CD4-positive, alpha-beta T cell treated with Interleukin-4 for 1 hour (primary cell): ENCODE data around the gene MAST2.
"Not testable (repeated sequence)": the region's sequence is repeated elsewhere in the genome, so short reads cannot be mapped to it uniquely, and the experiment has no call there.

Experiments
- DNase-seq, 2 donors: peaks; one replicate each; pipeline ENCODE4 v3.0.0-alpha.2; 2020 to 2022

MAST2 gene

GRCh38 chr1:45862008-45862407 is 58.6 kb downstream of the MAST2 start:
- no peak for DNase-seq

GRCh38 chr1:45863218-45863617 is 59.8 kb downstream of the MAST2 start:
- DNase-seq, result no peak

- DNase-seq, result no peak
Measured at GRCh38 chr1:45864167-45865106, 61.0 kb downstream of the MAST2 start.

GRCh38 chr1:45867697-45868348 is 64.4 kb downstream of the MAST2 start:
- no peak for DNase-seq

- no peak for DNase-seq
Measured at GRCh38 chr1:45868861-45869260, 65.4 kb downstream of the MAST2 start.

GRCh38 chr1:45870500-45870899 is 67.1 kb downstream of the MAST2 start:
- DNase-seq, result no peak

DNA sequence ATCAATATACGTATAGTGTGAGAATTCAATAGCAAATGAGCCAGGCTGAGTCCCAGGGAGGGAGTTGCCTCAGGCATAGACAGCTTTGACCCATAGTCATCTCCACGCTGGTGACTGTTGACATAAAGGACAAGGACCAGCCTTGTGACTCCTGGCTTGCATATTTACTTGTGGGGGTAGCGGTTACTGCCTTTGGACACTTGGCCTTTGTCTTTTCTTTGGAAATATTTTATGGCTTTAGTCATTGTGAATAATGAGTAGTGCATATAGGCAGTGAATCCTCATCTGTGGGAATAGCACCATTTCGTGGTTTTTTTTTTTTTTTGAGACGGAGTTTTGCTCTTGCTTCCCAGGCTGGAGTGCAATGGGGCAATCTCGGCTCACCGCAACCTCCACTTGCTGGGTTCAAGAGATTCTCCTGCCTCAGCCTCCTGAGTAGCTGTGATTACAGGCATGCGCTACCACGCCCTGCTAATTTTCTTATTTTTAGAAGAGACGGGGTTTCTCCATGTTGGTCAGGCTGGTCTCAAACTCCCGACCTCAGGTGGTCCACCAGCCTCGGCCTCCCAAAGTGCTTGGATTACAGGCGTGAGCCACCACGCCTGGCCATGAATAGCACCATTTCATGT is 68.9 kb downstream of the MAST2 start:
- not testable (repeated sequence) for DNase-seq

DNA sequence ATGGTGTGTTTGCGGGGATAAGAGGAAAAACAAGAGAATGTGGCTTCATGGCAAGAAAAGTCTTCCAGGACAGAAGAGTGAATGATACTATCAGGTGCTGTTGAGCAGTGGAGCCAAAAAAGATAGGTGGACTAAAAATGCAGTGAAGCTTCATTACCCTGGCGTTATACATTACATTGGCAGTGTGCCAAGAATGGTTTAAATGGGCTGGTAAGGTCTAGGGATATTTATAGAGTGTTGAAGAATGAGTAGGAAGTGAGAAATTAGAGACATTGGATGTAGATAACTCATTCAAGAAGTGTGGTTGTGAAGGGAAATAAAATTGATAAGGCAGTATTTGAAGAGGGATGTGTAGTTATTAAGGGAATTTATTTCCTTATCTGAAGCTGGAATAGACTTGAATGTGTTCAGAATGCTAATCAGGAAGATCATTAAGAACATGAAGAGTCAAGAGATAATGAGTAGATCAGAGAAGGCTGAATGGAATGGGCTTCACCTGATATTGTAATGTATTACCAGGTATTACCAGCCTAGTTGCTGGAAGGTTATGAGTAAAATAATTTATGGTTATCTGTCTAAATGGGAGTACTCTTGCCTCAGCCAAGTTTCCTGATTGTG is 72.7 kb downstream of the MAST2 start:
- no peak for DNase-seq

DNA sequence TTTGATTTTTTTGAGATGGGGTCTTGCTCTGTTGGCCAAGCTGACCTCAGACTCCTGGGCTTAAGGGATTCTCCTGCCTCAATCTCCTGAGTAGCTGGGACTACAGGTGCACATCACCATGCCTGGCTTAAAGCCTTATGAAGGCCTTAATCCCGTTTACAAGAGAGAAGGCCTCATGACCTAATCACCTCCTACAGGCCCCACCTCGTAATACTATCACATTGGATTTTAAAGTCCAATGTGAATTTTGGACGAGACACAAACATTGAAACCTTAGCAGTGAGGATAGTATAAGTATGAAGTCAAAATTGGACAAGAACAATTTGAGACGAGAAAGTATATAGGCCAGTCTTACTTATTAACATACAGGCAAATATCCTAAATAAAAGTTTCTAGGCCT is 73.9 kb downstream of the MAST2 start:
- DNase-seq, result no peak

GRCh38 chr1:45879885-45880598 is 76.6 kb downstream of the MAST2 start:
- no peak for DNase-seq

DNA sequence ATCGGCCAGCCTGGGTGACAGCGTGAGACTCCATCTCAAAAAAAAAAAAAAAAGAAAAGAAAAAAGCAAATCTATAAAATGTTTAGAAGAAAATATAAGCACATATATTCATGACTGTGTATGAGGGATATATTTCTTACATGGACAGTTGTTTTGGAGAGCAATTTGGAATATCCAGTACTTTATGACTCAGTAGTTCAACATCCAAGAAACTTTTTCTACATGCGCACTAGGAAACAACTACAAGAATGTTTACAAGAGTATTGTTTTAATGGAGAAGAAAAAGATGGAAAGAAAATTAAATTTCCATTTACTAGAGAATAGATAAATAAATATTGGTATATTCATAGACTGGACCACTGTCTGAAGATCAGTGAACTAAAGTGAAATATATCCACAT is 77.5 kb downstream of the MAST2 start:
- DNase-seq, result no peak

DNA sequence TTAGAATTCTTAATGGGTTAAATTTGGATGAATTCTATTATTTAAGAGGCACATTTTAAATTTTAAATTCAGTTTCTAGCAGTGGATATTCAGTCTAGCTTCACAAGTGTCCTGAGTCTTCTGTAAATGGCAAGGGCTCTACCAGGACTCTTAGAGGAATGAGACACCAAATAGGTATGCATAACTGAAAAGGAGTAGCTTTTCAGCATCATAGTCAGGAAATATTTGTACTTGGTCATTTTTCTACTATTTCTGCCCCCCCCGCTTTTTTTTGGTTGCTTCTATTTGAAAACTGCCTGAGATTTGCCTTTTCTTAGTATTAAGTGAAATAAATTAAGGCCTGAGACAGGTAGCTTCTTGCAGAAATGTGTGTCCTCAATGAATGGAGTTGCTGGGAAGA is 80.2 kb downstream of the MAST2 start:
- no peak for DNase-seq

DNA sequence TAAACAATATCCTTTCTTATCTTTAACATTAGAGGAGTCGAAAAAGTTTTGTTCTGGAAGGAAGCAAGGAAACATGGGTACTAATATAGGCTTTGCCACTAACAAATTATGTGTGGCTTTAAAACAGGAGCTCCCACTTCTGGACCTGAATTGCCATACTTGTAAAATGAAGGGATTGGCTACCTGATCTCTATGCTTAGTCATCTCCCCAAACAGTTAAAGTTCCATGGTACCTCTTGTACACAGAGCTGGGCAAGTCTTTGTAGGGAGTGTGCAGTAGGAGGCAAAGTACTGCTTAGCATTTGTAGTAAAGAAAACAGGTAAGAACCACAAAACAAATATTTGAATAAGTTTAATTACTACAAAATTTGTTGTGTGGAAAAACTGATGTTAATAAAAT is 81.3 kb downstream of the MAST2 start:
- no peak for DNase-seq

GRCh38 chr1:45886229-45886628 is 82.8 kb downstream of the MAST2 start:
- DNase-seq, result no peak

GRCh38 chr1:45887156-45887842 is 83.9 kb downstream of the MAST2 start:
- DNase-seq, result no peak

GRCh38 chr1:45890078-45890477 is 86.7 kb downstream of the MAST2 start:
- DNase-seq, result no peak

DNA sequence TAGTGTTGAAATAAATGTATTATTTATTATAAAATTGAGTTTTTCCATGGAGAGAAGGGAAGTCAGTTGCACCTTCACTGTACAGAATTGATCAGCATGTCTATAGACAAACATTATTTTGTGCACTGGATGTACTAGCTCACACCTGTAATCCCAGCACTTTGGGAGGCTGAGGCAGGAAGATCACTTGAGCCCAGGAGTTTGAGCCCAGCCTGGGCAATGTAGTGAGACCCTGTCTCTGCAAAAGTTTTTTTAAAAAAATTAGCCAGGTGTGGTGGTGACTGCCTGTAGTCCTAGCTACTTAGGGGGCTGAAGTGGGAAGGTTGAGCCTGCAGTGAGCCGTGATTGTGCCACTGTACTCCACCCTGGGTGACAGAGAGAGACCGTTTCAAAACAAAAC is 87.7 kb downstream of the MAST2 start:
- no peak for DNase-seq

- DNase-seq, result no peak
Measured at GRCh38 chr1:45892068-45892785, 88.8 kb downstream of the MAST2 start.

DNA sequence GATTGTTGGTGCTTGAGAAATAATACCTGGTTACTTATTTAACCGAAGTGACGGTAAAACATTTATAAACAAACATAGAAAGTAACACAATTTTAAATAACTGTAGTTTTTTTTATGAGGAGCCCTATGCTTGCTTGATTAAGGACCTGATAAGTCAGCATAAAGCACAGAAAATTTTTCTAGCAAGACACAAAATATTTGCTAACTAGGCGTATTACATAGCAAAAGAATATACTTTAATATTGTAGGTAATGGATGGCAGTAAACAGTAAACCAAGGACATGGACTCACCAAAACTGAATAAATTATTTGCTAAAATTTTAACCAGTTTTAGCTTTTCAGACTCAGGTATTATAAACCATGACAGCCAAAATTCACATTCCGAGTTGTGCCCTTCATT is 90.9 kb downstream of the MAST2 start:
- DNase-seq, result no peak

- no peak for DNase-seq
Measured at GRCh38 chr1:45894921-45895320, 91.5 kb downstream of the MAST2 start.

DNA sequence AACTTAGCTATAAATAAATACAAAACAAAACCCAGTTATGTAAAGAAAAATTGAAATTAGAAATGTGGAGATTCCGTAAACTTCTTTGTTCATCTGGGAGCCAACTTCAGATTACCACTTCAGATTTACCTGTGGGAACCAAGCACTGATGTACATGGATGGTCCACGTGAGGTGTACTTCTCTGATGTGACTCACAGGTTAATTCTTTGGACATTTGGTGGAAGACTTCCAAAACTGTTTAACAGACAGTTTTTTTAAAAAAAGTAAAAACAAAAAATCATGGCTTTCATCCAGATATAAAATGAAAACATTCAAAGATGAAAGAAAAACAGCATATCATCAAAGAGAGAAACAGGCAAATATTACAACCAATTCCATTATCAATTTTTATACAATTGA is 92.0 kb downstream of the MAST2 start:
- no peak for DNase-seq
